ENCODE results near the gene CCDC9B.

The CCDC9B gene

GRCh38 chr15:40345867-40346578, 5.3 kb upstream of the CCDC9B start:
- no peak for DNase-seq (ENCODE audit: low read depth in 2 of 2)

- DNase-seq (ENCODE audit: low read depth in 2 of 2) = no peak
These were observed 4.6 kb upstream of the CCDC9B start for GRCh38 chr15:40345225-40345866.

- no peak for DNase-seq (ENCODE audit: low read depth in 2 of 2)
These were observed 3.9 kb upstream of the CCDC9B start for GRCh38 chr15:40344631-40345120.

DNA sequence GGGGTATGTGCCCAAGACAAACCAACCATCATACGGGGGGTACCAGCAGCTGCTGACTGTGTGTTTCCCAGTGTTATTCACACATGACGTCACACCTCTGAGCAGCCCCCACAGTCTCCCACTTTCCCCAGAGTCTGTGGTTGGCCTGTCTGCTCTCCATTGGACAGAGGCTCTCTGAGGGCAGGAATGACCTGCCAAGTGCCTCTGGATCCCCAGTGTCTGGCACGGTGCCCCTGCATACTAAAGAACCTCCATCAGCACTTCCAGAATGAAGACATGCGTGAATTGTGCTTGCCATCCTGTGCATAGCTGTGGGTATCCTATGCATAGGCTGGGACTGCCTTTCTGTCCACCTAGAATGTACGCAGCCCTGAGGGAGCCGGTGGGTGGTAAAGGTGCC, 3.5 kb upstream of the CCDC9B start:
- DNase-seq (ENCODE audit: low read depth in 2 of 2) = no peak

DNA sequence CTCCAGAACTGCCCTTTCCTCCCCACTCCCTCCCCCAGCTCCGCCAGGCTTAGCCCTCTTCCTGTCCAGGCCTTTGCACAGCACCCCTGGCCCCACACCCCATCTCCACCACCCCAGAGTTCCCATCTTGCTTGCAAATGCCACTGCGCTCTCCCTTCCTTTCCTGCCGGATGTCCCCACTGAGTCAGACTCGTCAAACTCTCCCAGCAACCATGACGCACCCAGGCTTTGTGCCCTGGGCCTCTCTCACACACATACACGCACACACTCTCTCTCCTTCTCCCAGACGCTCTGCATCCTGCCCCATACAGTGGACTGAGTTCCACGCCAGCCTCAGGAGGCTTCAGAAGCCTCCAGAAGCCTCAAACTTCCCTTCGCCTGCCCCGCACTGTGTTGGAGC, 2.8 kb upstream of the CCDC9B start:
- peak; percentile 74 to 77 for DNase-seq (ENCODE audit: low read depth in 2 of 2)

DNA sequence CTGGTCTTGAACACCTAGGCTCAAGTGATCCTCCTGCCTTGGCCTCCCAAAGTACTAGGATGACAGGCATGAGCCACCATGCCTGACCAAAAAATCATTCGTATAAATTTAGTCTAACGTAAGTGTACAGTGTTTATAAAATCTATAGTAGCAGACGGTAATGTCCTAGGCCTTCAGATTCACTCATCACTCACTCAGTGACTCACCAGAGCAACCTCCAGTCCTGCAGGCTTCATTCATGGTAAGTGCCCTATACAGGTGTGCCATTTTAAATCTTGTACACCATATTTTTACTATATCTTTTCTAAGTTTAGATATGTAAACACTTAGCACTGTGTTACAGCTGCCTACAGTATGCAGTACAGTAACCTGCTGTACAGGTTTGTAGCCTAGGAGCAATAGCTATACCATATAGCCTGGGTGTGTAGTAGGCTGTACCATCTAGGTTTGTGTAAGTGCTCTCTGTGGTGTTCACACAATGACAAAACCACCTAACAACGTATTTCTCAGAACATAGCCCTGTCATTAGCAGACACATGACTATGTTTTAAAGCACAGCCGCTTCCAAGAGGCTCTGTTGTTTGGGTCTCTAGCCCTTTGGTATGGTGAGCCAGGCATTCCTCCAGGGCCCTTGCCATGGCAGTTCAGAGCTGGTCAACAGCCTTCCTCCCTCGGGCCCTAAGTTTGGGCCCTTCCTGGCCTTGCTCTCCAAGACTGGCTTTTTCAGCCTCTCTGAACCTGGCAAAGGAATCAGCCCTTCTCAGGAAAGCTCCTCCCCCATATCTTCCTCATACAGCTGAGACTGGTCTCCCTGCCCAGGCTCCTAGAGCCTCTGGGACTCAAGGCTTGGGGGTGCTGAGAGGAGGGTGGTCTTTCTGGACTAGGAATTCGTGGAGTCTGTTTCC, 1.9 kb upstream of the CCDC9B start:
- no peak for DNase-seq (ENCODE audit: low read depth in 2 of 2)

DNA sequence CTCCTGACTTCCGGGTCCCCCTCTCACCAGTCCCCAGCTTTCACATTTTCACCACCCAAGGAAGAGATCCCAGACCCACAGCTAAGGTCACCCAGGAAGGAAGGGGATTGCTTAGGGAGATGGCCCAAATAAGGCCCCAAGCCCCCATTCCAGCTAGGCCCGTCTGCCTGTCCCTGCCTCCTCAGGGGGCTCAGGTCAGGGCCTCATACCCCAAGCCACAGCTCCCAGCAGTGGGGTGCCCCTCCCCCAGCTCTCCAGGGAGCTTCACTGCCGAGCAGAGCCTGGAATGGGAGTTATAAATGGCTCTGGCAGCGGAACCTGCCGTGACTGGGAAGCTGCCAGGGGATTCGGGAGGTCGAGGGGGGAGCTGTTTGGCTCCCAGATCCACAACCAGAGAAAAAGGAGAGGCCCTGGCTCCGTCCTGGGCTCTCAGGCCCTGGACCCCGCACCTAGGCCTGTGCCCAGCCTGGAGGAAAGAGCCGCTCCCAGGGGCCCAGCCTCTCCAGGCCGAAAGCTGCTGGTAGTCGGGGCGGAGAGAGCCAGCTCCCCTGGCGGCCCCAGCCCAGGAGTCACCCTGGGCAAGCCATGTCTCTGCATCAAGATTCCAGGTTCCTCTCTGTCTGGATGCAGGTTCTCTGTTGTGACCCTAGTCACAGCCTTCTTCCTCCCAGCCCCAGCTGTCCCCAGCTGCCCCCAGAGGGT, 550 bp downstream of the CCDC9B start:
- peak in 1 of 2 experiments; percentile 54 for DNase-seq (ENCODE audit: low read depth in 2 of 2)

GRCh38 chr15:40339621-40339945, 1.2 kb downstream of the CCDC9B start:
- DNase-seq (ENCODE audit: low read depth in 2 of 2) = no peak

DNA sequence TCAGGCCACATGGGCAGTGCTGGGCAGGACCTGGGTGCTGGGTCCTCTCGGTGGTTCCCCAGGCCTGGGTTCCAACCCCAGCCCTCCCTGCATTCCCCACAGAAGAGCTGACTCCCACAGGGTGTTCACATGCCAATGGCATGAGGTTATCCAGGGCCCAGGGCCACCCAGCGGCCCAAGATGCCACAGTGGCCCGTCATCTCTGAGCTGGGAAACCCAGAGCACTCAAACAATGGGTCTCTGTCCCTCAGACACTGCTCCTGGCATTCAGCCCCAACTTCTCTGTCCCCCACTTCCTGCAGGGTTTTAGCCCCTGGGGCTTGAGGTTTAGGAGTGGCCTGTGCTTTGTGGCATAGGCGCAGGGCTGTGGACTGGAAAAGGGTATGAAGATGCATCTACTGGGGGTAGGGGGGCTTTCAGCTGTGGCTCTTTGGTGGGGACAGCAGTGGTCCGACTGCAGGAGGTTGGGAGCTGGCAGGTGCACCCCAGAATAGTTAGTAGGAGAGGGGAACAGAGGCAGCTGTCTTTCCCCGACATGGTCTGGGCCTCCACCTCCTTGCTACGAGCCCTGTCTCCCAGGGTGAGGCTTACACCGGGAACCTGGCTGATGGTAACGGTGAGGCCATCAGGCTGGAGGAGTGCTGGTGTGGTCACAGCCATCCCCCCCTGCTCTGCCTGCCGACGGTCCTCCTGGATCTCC, 1.7 kb downstream of the CCDC9B start:
- peak in 1 of 2 experiments; percentile 47 for DNase-seq (ENCODE audit: low read depth in 2 of 2)

GRCh38 chr15:40338041-40338657, 2.6 kb downstream of the CCDC9B start:
- DNase-seq (ENCODE audit: low read depth in 2 of 2) = no peak

DNA sequence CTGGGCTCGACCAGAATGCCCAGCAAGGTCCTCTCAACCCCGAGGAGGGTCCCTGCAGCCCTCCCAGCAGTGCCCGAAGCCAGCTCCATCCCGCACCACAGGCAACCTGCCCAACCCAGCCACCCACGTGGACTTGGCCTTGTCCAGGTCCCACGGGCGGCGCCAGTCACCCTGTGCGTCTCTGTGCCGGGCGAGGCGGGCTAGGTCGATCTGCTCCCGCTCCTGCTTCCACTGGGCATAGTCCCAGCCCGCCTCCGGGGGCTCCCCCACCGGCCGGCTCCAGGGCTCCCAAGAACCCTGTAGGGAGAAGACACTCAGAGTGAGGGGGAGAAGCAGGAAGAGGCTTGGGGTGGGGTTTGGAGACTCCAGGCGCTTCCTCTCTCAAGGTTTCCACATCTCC, 3.1 kb downstream of the CCDC9B start:
- no peak for DNase-seq (ENCODE audit: low read depth in 2 of 2)

DNA sequence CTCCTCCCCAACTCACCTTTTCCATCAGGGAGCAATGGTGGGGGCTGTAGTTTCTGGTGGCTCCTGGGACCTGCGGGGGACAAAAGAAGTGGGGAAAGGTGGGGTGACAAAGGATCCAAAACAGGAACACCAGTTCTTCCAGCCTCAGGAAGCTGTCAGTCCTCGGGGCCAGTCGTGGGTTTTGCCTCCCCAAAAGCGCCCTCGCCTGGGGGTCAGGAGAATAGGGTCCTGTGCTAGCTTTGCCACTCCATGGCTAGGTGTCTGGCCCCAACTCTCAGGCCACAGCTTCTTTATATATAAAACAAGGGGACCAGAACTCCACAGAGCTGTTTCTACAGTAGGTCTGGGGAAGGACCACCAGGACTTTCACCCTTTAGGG, 4.0 kb downstream of the CCDC9B start:
- DNase-seq (ENCODE audit: low read depth in 2 of 2) = no peak

DNA sequence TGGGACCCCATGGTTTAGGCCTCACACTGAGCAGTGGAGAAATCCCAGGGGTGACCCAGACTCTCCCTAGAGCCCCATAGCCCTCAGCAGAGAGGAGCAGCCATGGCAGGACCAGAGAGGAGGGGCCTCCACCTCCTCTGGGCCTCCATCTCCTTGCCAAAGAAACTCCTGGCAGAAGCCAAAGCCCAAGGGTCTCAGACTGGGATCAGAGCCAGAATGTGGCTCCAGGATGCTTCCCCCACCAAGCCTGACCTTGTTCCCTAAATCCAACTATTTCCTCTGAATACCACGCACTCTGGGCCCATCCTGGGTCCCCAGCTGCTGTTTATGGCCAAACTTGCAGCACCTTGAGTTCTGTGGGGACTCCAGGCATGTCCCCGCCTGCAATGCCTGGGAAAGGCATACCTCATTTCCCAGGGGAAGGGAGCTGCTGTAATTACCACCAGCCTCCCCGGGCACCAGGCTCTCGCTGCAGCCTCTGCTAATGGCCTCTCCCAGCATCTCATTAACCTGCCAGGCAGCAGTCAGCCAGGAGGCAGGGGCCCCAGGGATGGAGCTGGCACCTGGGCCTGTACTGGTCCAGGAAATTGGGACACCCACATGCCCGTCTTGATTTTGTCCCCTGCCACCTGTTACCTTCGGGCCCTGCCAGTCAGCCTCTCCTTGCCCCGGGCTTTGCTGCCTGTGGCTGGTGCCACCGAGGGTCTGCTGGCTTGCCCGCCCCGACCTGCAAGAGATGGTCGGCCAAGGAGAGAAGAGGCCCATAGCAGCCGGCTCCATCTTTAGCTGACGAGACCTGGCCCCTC, 4.6 kb downstream of the CCDC9B start:
- DNase-seq (ENCODE audit: low read depth in 2 of 2) = no peak

GRCh38 chr15:40334941-40335795, 5.6 kb downstream of the CCDC9B start:
- no peak for DNase-seq (ENCODE audit: low read depth in 2 of 2)

DNA sequence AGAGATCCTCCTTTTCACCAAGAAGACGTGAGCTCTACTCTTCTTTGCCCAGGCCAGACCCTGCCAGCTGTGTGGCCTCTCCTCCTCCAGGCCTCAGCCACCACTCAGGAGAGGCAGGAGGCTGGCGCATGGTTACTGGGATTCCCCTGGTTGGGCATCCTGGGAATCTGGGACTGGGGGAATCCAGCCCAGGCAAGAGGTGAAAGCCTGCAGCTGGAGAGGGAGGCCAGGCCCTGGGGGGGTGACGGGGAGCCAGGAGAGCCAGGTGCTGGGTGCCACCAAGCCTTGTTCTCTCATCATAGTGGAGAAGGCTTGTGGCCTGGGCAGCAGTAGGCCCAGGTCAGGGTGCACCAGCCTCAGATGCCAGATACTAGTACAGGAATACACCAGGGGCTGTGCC, 6.2 kb downstream of the CCDC9B start:
- DNase-seq (ENCODE audit: low read depth in 2 of 2) = no peak

GRCh38 chr15:40333922-40334492, 6.7 kb downstream of the CCDC9B start:
- DNase-seq (ENCODE audit: low read depth in 2 of 2) = no peak

- no peak for DNase-seq (ENCODE audit: low read depth in 2 of 2)
These were observed 8.5 kb downstream of the CCDC9B start for GRCh38 chr15:40332113-40332781.

DNA sequence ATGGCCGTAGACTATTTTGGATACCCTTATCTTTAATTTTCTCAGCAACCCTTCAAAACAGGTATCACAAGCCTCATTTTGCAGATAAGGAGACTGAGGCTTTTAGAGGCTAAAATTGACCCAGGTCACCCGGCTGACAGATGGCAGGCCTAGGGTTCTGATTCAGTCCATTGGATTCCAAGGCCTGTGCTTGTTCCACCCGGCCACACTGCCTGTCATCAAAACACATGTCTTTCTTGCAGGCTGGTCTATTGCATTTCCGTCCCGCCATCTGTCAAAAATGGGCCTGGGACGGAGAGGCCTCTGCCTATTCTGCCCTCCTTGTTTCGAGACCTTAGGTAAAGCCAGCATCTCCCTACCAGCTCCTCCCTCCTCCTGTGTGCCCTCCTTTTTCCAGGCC, 9.1 kb downstream of the CCDC9B start:
- no peak for DNase-seq (ENCODE audit: low read depth in 2 of 2)

Measured in fibroblast of skin of left quadriceps (primary cell).